Stimulated activated memory B cell treated with anti-CD40 and anti-IgM and Interleukin-4, amounts not matched to agents 10 μg/mL and 1 μg/mL and 100 μg/mL, for 72 hours (primary cell): ENCODE measurements around the gene CCDC32.
A peak's percentile ranks its signal among the peaks of the same experiment; 100 is the strongest.
"Not testable (repeated sequence)": the region's sequence is repeated elsewhere in the genome, so short reads cannot be mapped to it uniquely, and the experiment has no call there.

ENCODE experiments used
- ATAC-seq: fragments of 150-1000 bp; cut with Tn5 transposase; 2 replicates; pipeline ENCODE4 v1.10.0; 2021
- H3K27ac Mint-ChIP-seq: one replicate; pipeline ENCODE4 v1.8.0; 2022; ENCODE audit warnings: mild to moderate bottlenecking, mixed read lengths
- H3K27me3 Mint-ChIP-seq: one replicate; pipeline ENCODE4 v1.8.0; 2022; ENCODE audit warnings: mixed read lengths
- H3K36me3 Mint-ChIP-seq: one replicate; pipeline ENCODE4 v1.8.0; 2022; ENCODE audit warnings: mixed read lengths
- H3K4me1 Mint-ChIP-seq: one replicate; pipeline ENCODE4 v1.8.0; 2022; ENCODE audit warnings: mixed read lengths
- H3K4me3 Mint-ChIP-seq: one replicate; pipeline ENCODE4 v1.8.0; 2022; ENCODE audit warnings: mild to moderate bottlenecking, moderate library complexity, mixed read lengths
- H3K9me3 Mint-ChIP-seq: one replicate; pipeline ENCODE4 v1.8.0; 2022; ENCODE audit warnings: mixed read lengths

Gene CCDC32

DNA sequence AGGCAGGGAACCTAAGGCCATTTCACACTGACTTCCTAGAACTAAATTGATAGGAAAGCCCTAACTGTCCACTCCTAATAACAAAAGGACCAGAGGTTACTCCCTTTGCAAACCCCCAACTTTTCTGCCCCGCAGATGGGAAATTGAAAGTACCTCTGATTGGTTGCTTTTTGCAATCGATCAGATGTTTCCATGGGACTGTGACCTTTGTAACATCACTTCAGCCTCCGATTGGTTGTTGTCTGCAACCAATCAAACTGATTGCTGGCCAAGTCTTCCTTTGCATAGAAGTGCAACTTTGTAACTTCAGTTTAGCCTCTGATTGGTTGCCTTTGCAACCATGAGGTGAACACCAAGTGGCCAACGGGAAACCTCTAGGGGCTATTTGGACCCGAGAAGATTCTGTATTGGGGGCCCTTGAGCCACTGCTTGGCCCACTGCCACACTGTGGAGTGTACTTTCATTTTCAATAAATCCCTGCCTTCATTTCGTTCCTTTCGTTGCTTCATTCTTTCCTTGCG is 17.9 kb upstream of the CCDC32 start:
- H3K4me3 Mint-ChIP-seq = no peak overlapping the region
- no peaks in the 10 kb centered on the region for H3K9me3 Mint-ChIP-seq
- no peak for ATAC-seq
- no peaks in the 10 kb centered on the region for H3K36me3 Mint-ChIP-seq
- no peaks in the 10 kb centered on the region for H3K27me3 Mint-ChIP-seq
- no peaks in the 10 kb centered on the region for H3K4me1 Mint-ChIP-seq
- no peak overlapping the region for H3K27ac Mint-ChIP-seq

GRCh38 chr15:40581796-40582195 is 17.0 kb upstream of the CCDC32 start:
- H3K4me3 Mint-ChIP-seq, H3K27me3 Mint-ChIP-seq, H3K36me3 Mint-ChIP-seq, H3K9me3 Mint-ChIP-seq, H3K27ac Mint-ChIP-seq, ATAC-seq, H3K4me1 Mint-ChIP-seq: not testable (repeated sequence)

DNA sequence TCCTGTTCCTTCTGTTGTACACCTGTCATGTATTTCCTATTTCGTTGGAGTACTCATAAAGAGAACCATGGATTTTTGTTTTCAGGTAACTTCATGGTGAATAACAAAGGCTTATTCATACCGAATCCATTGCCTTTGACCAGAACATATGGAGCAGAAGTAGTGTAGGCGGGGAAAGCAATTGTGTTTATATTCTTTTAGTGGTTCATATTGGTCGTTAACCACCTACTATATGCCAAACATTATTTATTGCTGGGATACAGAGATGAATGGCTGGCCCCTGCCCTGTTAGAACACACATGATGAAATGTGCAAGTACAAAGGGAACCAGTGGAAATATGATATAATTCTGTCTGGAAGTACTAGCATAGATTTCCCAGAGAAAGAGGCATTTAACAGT is 14.1 kb upstream of the CCDC32 start:
- Mint-ChIP-seq H3K4me1 (peaks cover 2% of the 10 kb centered on the region), H3K36me3 (peaks cover 20% of the 10 kb centered on the region), H3K27me3 (no peaks in the 10 kb centered on the region), H3K4me3 (no peak overlapping the region), H3K9me3 (no peaks in the 10 kb centered on the region), H3K27ac (no peak overlapping the region)
- ATAC-seq = no peak

DNA sequence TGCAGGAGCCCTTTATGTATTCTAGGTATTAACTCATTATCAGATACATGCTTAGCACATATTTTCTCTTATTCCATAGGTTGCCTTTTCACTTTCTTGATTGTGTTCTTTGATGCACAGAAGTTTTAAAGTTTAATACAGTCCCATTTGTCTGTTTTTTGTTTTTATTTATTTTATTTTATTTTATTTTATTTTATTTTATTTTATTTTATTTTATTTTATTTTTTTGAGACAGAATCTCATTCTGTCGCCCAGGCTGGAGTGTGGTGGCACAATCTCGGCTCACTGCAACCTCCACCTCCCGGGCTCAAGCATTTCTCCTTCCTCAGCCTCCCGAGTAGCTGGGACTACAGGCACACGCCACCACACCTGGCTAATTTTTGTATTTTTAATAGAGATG is 12.1 kb upstream of the CCDC32 start:
- H3K4me3 Mint-ChIP-seq, H3K27me3 Mint-ChIP-seq: not testable (repeated sequence)

DNA sequence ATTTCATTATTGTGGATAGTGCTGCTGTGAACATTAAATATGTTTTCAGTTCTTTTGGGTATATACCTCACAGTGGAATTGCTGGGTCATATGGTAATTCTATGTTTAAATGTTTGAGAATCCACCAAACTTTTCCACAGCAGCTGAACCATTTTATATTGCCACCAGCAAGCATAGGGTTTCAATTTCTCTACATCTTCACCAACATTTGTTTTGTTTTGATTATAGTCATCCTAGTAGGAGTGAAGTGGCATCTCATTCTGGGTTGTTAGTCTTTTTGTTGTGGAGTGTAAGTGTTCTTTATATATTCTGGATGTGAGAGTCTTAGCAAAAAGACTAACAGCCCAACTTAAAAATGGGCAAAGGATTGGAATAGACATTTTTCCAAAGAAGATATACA is 10.3 kb upstream of the CCDC32 start:
- Mint-ChIP-seq H3K9me3 (no peaks in the 10 kb centered on the region), H3K4me3 (no peak overlapping the region), H3K36me3 (peaks cover 36% of the 10 kb centered on the region), H3K27me3 (no peaks in the 10 kb centered on the region), H3K4me1 (peaks cover 34% of the 10 kb centered on the region), H3K27ac (no peak overlapping the region)
- no peak for ATAC-seq

More for the DNA sequence above, 12.1 kb upstream of the CCDC32 start:
- not testable (repeated sequence) for ATAC-seq, H3K9me3 Mint-ChIP-seq, H3K27ac Mint-ChIP-seq
- H3K4me1 Mint-ChIP-seq = peaks cover 18% of the 10 kb centered on the region
- H3K36me3 Mint-ChIP-seq = peaks cover 36% of the 10 kb centered on the region

DNA sequence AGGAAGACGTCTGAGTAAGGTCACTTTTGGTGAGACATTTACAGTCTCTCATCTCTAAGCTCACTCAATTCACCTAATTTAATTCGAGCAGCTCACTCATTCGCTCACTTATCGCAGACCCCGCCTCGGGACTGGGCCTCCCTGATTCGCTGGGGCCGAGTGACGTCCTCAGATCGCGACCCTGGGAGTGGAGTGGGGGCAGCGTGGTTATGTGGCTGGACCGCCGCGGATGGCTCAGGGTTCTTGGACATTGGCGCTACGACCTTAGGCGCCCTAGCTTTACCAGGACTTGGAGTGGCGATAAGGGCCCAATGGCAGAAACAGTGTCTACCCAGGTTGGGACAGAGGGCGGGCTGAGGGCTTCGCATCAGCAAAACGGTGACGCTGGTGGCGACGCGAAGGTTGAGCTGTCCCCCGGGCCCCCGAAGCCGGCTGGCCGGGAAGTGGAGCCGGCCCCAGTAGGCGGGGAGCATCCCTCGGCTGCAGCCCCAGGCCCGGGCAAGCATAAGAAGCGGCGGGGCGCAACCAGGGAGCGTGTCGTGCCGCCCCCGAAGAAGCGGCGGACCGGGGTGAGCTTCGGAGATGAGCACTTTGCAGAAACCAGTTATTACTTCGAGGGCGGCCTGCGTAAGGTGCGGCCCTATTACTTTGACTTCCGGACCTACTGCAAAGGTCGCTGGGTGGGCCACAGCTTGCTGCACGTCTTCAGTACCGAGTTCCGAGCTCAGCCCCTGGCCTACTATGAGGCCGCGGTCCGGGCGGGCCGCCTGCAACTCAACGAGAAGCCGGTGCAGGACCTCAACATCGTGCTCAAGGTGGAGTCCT is 4.5 kb upstream of the CCDC32 start, which contains the start of gene RPUSD2:
Gene RPUSD2, plus strand, starts transcription at position 171 of the 825 bp plus-strand sequence. Its CDS starts 39 bp downstream, at position 210.
- peak; percentile 86 for ATAC-seq
- Mint-ChIP-seq H3K36me3 (peaks cover 20% of the 10 kb centered on the region), H3K4me3 (peak within 1 kb of the TSS; percentile 99), H3K27ac (peak within 1 kb of the TSS; percentile 93), H3K4me1 (peaks cover 56% of the 10 kb centered on the region), H3K9me3 (no peaks in the 10 kb centered on the region), H3K27me3 (no peaks in the 10 kb centered on the region)

DNA sequence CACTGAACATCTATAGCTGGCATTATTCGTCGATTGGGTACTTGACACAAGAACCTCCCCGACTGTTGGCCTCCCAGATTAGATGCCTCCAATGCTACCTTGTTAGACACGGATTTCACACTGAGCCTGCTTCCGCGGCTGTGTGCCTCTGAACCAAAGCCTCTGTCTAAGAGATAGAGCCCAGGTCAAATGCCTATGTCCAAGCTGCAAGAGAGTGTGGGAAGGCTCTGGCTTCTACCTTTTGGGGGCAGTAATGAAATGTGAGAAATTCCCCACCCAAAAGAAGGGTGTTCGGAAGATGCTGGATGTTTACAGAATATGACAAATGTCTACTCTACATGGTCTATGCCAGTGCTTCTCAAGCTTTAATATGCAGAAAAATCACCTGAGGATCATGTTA is 2.3 kb upstream of the CCDC32 start:
- ATAC-seq = no peak
- no peaks in the 10 kb centered on the region for H3K36me3 Mint-ChIP-seq
- H3K4me1 Mint-ChIP-seq = peaks cover 48% of the 10 kb centered on the region
- no peaks in the 10 kb centered on the region for H3K27me3 Mint-ChIP-seq
- H3K9me3 Mint-ChIP-seq = no peaks in the 10 kb centered on the region
- no peak overlapping the region for H3K27ac Mint-ChIP-seq
- no peak overlapping the region for H3K4me3 Mint-ChIP-seq

DNA sequence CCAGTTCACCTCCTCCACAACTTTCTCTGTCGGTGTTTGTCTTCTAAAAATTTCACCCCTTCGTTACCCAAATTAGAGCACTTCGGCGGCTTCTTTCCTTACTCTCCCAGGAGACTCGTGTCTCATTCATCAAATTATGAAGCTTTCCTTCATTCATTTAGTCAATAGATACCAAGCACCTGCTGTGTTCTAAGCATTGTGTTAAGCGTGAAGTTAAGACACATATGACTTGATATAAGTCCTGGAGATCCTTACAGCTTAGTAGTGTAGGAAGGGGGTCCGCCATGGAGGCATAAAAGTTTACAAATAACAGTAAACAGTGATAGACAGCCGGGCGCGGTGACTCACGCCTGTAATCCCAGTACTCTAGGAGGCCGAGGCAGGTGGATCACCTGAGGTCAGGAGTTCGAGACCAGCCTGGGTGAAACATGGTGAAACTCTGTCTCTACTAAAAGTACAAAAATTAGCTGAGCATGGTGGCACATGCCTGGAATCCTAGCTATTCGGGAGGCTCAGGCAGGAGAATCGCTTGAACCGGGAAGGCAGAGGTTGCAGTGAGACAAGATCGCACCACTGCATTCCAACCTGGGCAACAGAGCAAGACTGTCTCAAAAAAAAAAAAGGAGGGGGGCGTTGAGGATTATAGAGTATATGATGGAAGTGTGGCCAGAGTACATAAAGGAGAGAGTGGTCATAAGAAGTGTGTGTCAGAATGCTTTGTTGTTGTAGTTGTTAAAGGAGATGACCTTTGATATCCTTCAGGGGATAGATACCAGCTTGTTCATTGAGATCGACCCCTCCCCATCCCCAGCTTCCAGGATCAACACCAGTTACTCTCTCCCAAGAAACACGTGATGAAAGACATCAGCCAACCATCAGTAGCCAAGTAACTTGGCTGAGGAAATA is 744 bp upstream of the CCDC32 start:
- Mint-ChIP-seq H3K36me3 (peaks cover 1% of the 10 kb centered on the region), H3K27ac (peak overlapping the region; percentile 82), H3K4me1 (peaks cover 45% of the 10 kb centered on the region), H3K27me3 (no peaks in the 10 kb centered on the region), H3K4me3 (peak overlapping the region; percentile 88), H3K9me3 (no peaks in the 10 kb centered on the region)
- ATAC-seq = no peak

DNA sequence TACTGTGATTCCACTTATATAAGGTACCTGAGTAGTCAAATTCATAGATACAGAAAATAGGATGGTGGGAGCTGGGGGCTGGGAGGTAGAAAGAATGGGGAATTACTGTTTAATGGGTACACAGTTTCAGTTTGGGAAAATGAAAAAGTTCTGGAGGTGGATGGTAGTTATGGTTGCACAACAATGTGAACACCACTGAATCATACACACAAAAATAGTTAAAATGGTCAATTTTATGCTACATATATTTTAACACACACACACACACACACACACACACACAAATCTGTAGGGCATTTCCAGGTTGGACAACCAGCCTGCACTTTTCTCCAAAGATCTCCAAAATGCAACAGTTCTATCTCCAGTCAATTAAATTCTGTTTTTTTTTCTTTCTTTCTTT is 1.4 kb downstream of the CCDC32 start:
- ATAC-seq = no peak
- Mint-ChIP-seq H3K9me3 (peaks cover 2% of the 10 kb centered on the region), H3K4me1 (peaks cover 52% of the 10 kb centered on the region), H3K27me3 (no peaks in the 10 kb centered on the region), H3K27ac (no peak overlapping the region), H3K4me3 (peak overlapping the region; percentile 88), H3K36me3 (peaks cover 18% of the 10 kb centered on the region)

DNA sequence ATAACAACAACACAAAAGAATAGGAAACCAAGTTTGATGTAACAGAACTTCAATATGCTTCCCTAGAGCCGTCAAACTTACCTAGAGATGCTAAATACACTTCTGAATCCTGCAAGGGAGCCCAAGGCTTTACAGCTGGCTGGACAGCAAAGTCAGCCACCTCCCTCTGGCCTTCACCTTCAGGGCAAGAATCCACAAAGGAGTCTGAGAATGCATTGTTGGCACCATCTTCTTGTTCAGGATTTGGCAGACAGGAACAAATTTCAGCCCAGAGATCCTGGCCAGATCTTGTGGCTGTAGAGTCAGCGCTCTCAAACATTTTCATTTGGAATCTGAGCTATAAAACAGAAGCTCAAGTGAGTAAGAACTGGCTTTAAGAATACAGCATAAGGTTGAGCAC is 2.2 kb downstream of the CCDC32 start:
- Mint-ChIP-seq H3K27ac (no peak overlapping the region), H3K4me1 (peaks cover 58% of the 10 kb centered on the region), H3K9me3 (peaks cover 2% of the 10 kb centered on the region), H3K36me3 (peaks cover 18% of the 10 kb centered on the region), H3K27me3 (no peaks in the 10 kb centered on the region), H3K4me3 (no peak overlapping the region)
- ATAC-seq = no peak

GRCh38 chr15:40558952-40559742 is 5.7 kb downstream of the CCDC32 start:
- ATAC-seq = no peak
- H3K4me3 Mint-ChIP-seq = peak overlapping the region; percentile 63
- H3K36me3 Mint-ChIP-seq = peaks cover 34% of the 10 kb centered on the region
- H3K4me1 Mint-ChIP-seq = peaks cover 80% of the 10 kb centered on the region
- H3K27me3 Mint-ChIP-seq = no peaks in the 10 kb centered on the region
- H3K9me3 Mint-ChIP-seq = peaks cover 2% of the 10 kb centered on the region
- H3K27ac Mint-ChIP-seq = peak overlapping the region; percentile 96

DNA sequence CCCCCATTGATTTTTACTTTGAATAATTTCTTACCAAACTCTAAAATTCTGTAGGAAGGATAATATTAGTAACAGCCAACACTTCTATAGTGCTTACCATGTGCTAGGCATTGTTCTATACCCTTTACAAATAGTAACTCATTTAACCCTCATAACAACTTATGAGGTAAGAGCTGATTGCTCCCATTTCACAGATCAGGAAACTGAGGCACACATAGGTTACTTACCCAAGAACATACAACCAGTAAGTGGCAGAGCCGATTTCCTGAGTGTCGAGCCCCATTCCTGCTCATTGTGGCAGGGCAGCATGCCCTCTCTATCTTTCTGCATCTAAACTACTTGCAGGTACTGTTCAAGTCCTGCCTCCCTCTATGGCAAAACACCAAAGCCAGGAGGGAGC is 9.0 kb downstream of the CCDC32 start:
- H3K9me3 Mint-ChIP-seq = peaks cover 2% of the 10 kb centered on the region
- no peaks in the 10 kb centered on the region for H3K27me3 Mint-ChIP-seq
- H3K4me3 Mint-ChIP-seq = no peak overlapping the region
- peak overlapping the region; percentile 95 for H3K27ac Mint-ChIP-seq
- H3K4me1 Mint-ChIP-seq = peaks cover 97% of the 10 kb centered on the region
- ATAC-seq = no peak
- peaks cover 49% of the 10 kb centered on the region for H3K36me3 Mint-ChIP-seq

- Mint-ChIP-seq H3K27me3 (no peaks in the 10 kb centered on the region), H3K9me3 (no peaks in the 10 kb centered on the region), H3K4me1 (peaks cover 97% of the 10 kb centered on the region), H3K27ac (peak overlapping the region; percentile 95), H3K4me3 (peak overlapping the region; percentile 82), H3K36me3 (peaks cover 44% of the 10 kb centered on the region)
- no peak for ATAC-seq
These were observed 10.7 kb downstream of the CCDC32 start for GRCh38 chr15:40554161-40554525.

DNA sequence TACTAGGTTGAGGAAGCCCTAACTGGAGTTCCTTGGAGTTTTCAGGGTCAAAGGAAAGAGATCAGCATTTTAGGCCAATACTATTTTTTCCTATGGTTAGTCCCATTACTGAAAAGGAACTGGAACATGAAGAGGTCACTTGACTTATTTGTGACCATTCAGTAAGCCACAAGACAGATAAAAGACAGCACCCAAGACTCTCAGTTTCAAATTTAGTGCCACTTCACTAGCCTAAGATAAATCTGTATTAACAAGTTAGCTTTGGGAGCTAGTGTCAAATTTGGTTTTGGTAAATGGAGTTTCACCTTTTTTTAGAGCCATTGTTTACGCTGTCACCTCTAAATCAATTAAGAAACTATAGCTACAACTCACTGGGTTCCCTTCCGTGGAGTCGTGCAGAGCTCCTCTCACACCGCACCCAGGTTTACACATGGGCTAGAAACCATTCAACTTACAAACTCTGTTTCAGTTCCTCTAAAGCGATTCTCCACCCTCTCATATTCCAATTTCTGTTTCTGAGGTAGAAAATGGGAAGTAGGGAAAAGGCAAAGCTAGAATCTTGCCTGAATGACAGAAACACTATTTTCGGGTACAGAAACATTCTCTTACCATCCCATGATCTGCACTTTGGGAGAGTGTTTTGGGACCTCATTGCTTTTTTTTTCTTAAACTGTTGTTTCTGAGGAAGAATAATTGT is 14.4 kb downstream of the CCDC32 start:
- Mint-ChIP-seq H3K27me3 (no peaks in the 10 kb centered on the region), H3K4me1 (peaks cover 91% of the 10 kb centered on the region), H3K4me3 (peak overlapping the region; percentile 57), H3K9me3 (no peaks in the 10 kb centered on the region), H3K36me3 (peaks cover 55% of the 10 kb centered on the region), H3K27ac (peak overlapping the region; percentile 95)
- ATAC-seq = peak; percentile 94
